AG09319 (cell line): ENCODE data around the gene RHBDL1.

ENCODE experiments used
- DNase-seq: peaks from one replicate; pipeline ENCODE4 v3.0.0-alpha.2; 2010; ENCODE audit warnings: low read depth; ENCODE audit errors: extremely low read depth
- TF ChIP-seq, protein P1 (sequence below): IDR thresholded peaks from 2 replicates; pipeline ENCODE4 v1.5.1; 2011; ENCODE audit warnings: low read depth, mild to moderate bottlenecking, inconsistent platforms, low read length, moderate library complexity

RHBDL1 gene

GRCh38 chr16:726188-726437 lies 50.6 kb downstream of the RHBDL1 start:
- TF ChIP-seq, protein P1, sequence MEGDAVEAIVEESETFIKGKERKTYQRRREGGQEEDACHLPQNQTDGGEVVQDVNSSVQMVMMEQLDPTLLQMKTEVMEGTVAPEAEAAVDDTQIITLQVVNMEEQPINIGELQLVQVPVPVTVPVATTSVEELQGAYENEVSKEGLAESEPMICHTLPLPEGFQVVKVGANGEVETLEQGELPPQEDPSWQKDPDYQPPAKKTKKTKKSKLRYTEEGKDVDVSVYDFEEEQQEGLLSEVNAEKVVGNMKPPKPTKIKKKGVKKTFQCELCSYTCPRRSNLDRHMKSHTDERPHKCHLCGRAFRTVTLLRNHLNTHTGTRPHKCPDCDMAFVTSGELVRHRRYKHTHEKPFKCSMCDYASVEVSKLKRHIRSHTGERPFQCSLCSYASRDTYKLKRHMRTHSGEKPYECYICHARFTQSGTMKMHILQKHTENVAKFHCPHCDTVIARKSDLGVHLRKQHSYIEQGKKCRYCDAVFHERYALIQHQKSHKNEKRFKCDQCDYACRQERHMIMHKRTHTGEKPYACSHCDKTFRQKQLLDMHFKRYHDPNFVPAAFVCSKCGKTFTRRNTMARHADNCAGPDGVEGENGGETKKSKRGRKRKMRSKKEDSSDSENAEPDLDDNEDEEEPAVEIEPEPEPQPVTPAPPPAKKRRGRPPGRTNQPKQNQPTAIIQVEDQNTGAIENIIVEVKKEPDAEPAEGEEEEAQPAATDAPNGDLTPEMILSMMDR = no peak
- DNase-seq = no peak

DNA sequence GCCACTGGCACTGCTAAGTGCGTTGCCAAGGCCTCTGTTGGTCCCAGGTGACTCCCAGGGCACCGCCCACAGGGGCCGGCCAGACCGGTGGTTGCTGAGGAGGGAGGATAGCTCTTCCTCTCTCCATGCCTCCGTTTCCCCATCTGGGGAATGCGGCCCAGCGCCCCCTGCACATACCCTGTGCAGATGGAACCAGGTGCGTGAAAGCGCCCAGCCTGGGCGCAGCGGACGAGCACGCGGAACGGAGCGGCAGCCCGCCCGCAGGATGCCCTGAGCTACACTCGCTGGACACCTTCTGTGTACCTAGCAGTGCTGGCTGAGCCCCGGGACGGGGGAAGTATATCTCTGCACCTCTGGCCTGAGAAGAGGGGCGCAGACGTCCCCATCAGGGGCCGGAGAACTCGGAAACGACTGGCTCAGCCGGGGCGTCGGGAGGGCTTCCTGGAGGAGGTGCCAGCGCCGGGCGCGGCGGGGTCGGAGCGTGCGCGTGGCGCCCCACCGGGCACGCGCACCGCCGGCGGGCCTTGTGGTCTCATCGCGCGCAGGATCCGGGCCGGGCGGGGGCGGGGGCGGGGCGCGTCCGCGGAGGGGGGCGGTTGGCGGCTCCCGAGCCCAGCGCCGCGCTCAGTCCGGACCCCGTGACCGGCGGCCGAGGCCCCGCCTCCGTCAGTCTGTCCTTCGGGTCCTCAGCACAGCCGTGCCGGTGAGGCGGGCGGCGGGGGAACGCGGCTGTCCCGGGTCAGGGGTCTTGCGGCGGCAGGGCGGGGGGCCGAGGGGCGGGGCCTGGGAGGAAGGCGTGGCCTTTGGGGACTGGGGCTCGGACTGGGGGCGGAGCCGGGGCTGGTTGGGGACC lies 51.2 kb downstream of the RHBDL1 start, which contains the start of the genes CCDC78 and HAGHL:
CCDC78 (minus strand) TSS at position 6 of the 853 bp plus-strand sequence. CDS start 76 bp downstream, outside the sequence.
HAGHL (plus strand) TSS at position 669 of the 853 bp plus-strand sequence. CDS start 404 bp downstream, outside the sequence.
- DNase-seq = no peak
- TF ChIP-seq, protein P1 = no peak

GRCh38 chr16:727291-727977 lies 52.0 kb downstream of the RHBDL1 start:
- DNase-seq = no peak
- TF ChIP-seq, protein P1 = no peak
